ENCODE measurements around the gene PGLYRP1. TPM values are rescaled to one million over a fixed set of nuclear protein-coding genes. Genes with fewer than 3 reads are reported as not detected.

The PGLYRP1 gene
- total and polyA plus RNA-seq, 2 of the 13 experiments (the other 11 are each of a cell fraction or from before 2014, with no cell fraction given): not detected

GRCh38 chr19:46066471-46066870, 43.6 kb upstream of the PGLYRP1 start (continued):
- no peak for TF ChIP-seq KMT2A (CRISPR knock-in tag; IDR thresholded peaks at IDR 0.05)

GRCh38 chr19:46065486-46066071, 42.7 kb upstream of the PGLYRP1 start:
- Histone ChIP-seq H3K79me2 (ENCODE audit: insufficient read depth, low read length) (no peaks in the 10 kb centered on the region), H3K4me3 (replicated peaks in 1 of 3; ENCODE audit: insufficient read depth in 1 of 3, low read depth in 2 of 3, low read length in 3 of 3) (no peak overlapping the region), H2AFZ (ENCODE audit: low read length) (no peak overlapping the region), H3K36me3 (replicated peaks in 1 of 2; ENCODE audit: control insufficient read depth in 1 of 2, insufficient read depth in 2 of 2, low read length in 2 of 2) (no peaks in the 10 kb centered on the region), H4K20me1 (ENCODE audit: insufficient read depth, low read length) (no peaks in the 10 kb centered on the region), H3K9me3 (ENCODE audit: low read length) (peaks cover 6% of the 10 kb centered on the region), H3K4me2 (ENCODE audit: low read depth, low read length) (no peak overlapping the region), H3K27me3 (ENCODE audit: control insufficient read depth in 1 of 2, insufficient read depth in 2 of 2, low read length in 2 of 2) (no peaks in the 10 kb centered on the region), H3K9ac (ENCODE audit: insufficient read depth, low read depth, low read length) (no peak overlapping the region), H3K4me1 (ENCODE audit: insufficient read depth, low read length) (peaks cover 60% of the 10 kb centered on the region), H3K27ac (ENCODE audit: extremely low read length, insufficient read depth, low read length) (no peak overlapping the region)
- ATAC-seq (no peak), FAIRE-seq (no peak), DNase-seq (ENCODE audit: low spot score) (no peak)
- intact Hi-C loops (cut with micrococcal nuclease; ENCODE audit: unreplicated experiment): no loop called here
- no TSS peak for BruUV-seq (replicated peaks)
- POLR2A ChIA-PET: no interaction called here
- CTCF ChIA-PET (ENCODE audit: low intra/inter-chr PET ratio, low total read pairs): no interaction called here
- 85% methylated on average over 7 of the region's 7 CpGs for WGBS (ENCODE audit: low lambda C conversion rate)
- TF ChIP-seq TEF (CRISPR knock-in tag; IDR thresholded peaks at IDR 0.05): no peak
- no peak for TF ChIP-seq NFIC (IDR thresholded peaks at IDR 0.05; ENCODE audit: low read length)
- TF ChIP-seq MTA3 (CRISPR knock-in tag; IDR thresholded peaks at IDR 0.05): no peak
- no peak for TF ChIP-seq ATF6 (CRISPR knock-in tag; conservative IDR thresholded peaks at IDR 0.05)
- TF ChIP-seq ZNF496 (CRISPR knock-in tag; IDR thresholded peaks at IDR 0.05; ENCODE audit: insufficient replicate concordance): no peak
- no peak for TF ChIP-seq ZNF570 (CRISPR knock-in tag; IDR thresholded peaks at IDR 0.05; ENCODE audit: borderline replicate concordance)
- no peak for TF ChIP-seq NFE2 (CRISPR knock-in tag; IDR thresholded peaks at IDR 0.05)
- TF ChIP-seq ZNF280D (CRISPR knock-in tag; IDR thresholded peaks at IDR 0.05): no peak
- in situ Hi-C loops (cut with HindIII; ENCODE audit: extremely low pct_ligation_motif_present, low pct_unique_long_range_greater_than_20kb): no loop called here

All from HepG2 (cell line).